Measurements from ENCODE around the gene CTSW. TPM values are rescaled to one million over a fixed set of nuclear protein-coding genes. Genes with fewer than 3 reads are reported as not detected.

The CTSW gene
- total and polyA plus RNA-seq, 2 of the 4 experiments (the other 2 are of a cell fraction) = 0.07 to 0.18 TPM

- ATAC-seq (ENCODE audit: low read depth) = no peak
- in situ Hi-C loops (cut with MboI; ENCODE audit: low sequenced_read_pairs) (loop anchor here (5.0 kb wide), 1 partner anchor 70 kb away; the partner anchor contains the start of gene SART1), dilution Hi-C loops (cut with HindIII; ENCODE audit: low sequenced_read_pairs, unreplicated experiment) (no loop called here), intact Hi-C loops (cut with micrococcal nuclease) (no loop called here)
- Histone ChIP-seq H3K27ac (ENCODE audit: insufficient read depth, low read length) (peak overlapping the region; percentile 93), H4K8ac (ENCODE audit: low read depth in 2 of 2, low read length in 2 of 2) (no peak overlapping the region), H3K9me3 (ENCODE audit: control insufficient read depth, insufficient read depth, low read length) (no peaks in the 10 kb centered on the region), H3K9me1 (ENCODE audit: insufficient read depth, low read length) (0 out of 2 replicates have a peak, but pooled peaks cover 4% of the 10 kb centered on the region), H2BK5ac (ENCODE audit: low read depth, low read length, poor library complexity, severe bottlenecking) (peak overlapping the region; percentile 25), H2AFZ (replicated peaks; ENCODE audit: low read length, poor library complexity) (no peak overlapping the region), H4K5ac (ENCODE audit: low read depth, low read length) (no peak overlapping the region), H2AK9ac (replicated peaks; ENCODE audit: low read depth, low read length, poor library complexity) (no peak overlapping the region), H3K18ac (ENCODE audit: low read depth, low read length) (no peak overlapping the region), H3K27me3 (ENCODE audit: control insufficient read depth, insufficient read depth, low read length) (no peaks in the 10 kb centered on the region), H2BK20ac (ENCODE audit: low read depth, low read length) (no peak overlapping the region), H3K36me3 (ENCODE audit: control insufficient read depth, insufficient read depth, low read length) (peaks cover 43% of the 10 kb centered on the region), H4K91ac (ENCODE audit: insufficient read depth, low read depth, low read length) (no peak overlapping the region), H2BK15ac (ENCODE audit: low read depth, low read length) (no peak overlapping the region), H3K4ac (ENCODE audit: low read depth, low read length) (0 out of 2 replicates have a peak overlapping the region, but pooled peaks have one; percentile 2), H2AK5ac (ENCODE audit: low read depth, low read length) (no peak overlapping the region), H3K23ac (ENCODE audit: low read depth, low read length) (peak overlapping the region; percentile 38; the same call in 1 of the 2 replicates), H3K9ac (ENCODE audit: low read depth, low read length) (peak overlapping the region; percentile 88; the same call in 1 of the 2 replicates), H4K20me1 (ENCODE audit: insufficient read depth, low read length) (peaks cover 77% of the 10 kb centered on the region), H3K4me2 (ENCODE audit: low read depth, low read length) (peak overlapping the region; percentile 84), H2BK120ac (ENCODE audit: low read depth, low read length) (no peak overlapping the region), H3K14ac (replicated peaks; ENCODE audit: low read depth, low read length) (0 out of 2 replicates have a peak overlapping the region, but pooled peaks have one; percentile 11), H3K56ac (ENCODE audit: extremely low read depth, insufficient read depth, low read length) (no peak overlapping the region), H3K79me1 (ENCODE audit: low read depth in 1 of 2, low read length in 2 of 2) (peaks cover 0 to 28% of the 10 kb centered on the region in 2 experiments; a peak in 3 of 4 replicates), H3K4me1 (ENCODE audit: control insufficient read depth, insufficient read depth, low read length) (peaks cover 40% of the 10 kb centered on the region), H3K4me3 (ENCODE audit: insufficient read depth, low read depth, low read length) (no peak overlapping the region)
- WGBS, 2 experiments (ENCODE audit: extremely low coverage in 2 of 2, insufficient read length in 1 of 2) = 40% methylated on average over 2 of the region's 10 CpGs; no CpG with 5 or more reads in 1 of the 2 experiments
- TF ChIP-seq POLR2A (IDR thresholded peaks at IDR 0.05; ENCODE audit: low read depth, low read length) = peak; percentile 3; the same call in 1 of the 2 replicates
- TF ChIP-seq, protein P1, sequence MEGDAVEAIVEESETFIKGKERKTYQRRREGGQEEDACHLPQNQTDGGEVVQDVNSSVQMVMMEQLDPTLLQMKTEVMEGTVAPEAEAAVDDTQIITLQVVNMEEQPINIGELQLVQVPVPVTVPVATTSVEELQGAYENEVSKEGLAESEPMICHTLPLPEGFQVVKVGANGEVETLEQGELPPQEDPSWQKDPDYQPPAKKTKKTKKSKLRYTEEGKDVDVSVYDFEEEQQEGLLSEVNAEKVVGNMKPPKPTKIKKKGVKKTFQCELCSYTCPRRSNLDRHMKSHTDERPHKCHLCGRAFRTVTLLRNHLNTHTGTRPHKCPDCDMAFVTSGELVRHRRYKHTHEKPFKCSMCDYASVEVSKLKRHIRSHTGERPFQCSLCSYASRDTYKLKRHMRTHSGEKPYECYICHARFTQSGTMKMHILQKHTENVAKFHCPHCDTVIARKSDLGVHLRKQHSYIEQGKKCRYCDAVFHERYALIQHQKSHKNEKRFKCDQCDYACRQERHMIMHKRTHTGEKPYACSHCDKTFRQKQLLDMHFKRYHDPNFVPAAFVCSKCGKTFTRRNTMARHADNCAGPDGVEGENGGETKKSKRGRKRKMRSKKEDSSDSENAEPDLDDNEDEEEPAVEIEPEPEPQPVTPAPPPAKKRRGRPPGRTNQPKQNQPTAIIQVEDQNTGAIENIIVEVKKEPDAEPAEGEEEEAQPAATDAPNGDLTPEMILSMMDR (conservative IDR thresholded peaks at IDR 0.05; ENCODE audit: low read depth, low read length) = no peak
- no peak for TF ChIP-seq MXI1 (IDR thresholded peaks at IDR 0.05; ENCODE audit: borderline replicate concordance, low read depth, low read length)
- ChIA-PET POLR2A (ENCODE audit: unreplicated experiment) (interaction anchor here (1.6 kb wide), 1 partner anchor 9 kb away, joined by 6 read pairs; no protein-coding TSS in a partner anchor), CTCF (no interaction called here)
- no peak for DNase-seq
- BruUV-seq (replicated peaks) = TSS peak; percentile 12
Measured at GRCh38 chr11:65892661-65893317, 13.2 kb downstream of the CTSW start.

Data from IMR-90 (cell line).